Skeletal muscle tissue (tissue), 4 donors: ENCODE measurements around the gene ZNF22. TPM values are rescaled to one million over a fixed set of nuclear protein-coding genes. Genes with fewer than 3 reads are reported as not detected.

Experiments used
- H3K27ac ChIP-seq: one replicate; pipeline ENCODE4 v1.7.0; 2013; ENCODE audit warnings: mild to moderate bottlenecking, low read depth, low read length, inconsistent platforms
- H3K27me3 ChIP-seq, 3 donors: one replicate each; pipeline ENCODE4 v1.7.0; 2013; ENCODE audit warnings: low read length in 3 of 3; ENCODE audit not compliant: control insufficient read depth in 3 of 3, insufficient read depth in 3 of 3
- H3K36me3 ChIP-seq, 3 donors: one replicate each; pipeline ENCODE4 v1.7.0; 2013; ENCODE audit warnings: low read length in 3 of 3; ENCODE audit not compliant: control insufficient read depth in 3 of 3, insufficient read depth in 3 of 3
- H3K4me1 ChIP-seq, 3 donors: one replicate each; pipeline ENCODE4 v1.7.0; 2013; ENCODE audit warnings: low read length in 3 of 3, mild to moderate bottlenecking in 3 of 3; ENCODE audit not compliant: control insufficient read depth in 3 of 3, insufficient read depth in 3 of 3
- H3K4me3 ChIP-seq, 3 donors: one replicate each; pipeline ENCODE4 v1.7.0; 2013; ENCODE audit warnings: low read length in 3 of 3
- H3K9ac ChIP-seq, 3 donors: one replicate each; pipeline ENCODE4 v1.7.0; 2013; ENCODE audit warnings: low read length in 3 of 3, mild to moderate bottlenecking in 3 of 3, moderate library complexity in 2 of 3, low read depth in 1 of 3
- H3K9me3 ChIP-seq, 3 donors: one replicate each; pipeline ENCODE4 v1.7.0; 2013; ENCODE audit warnings: low read length in 3 of 3; ENCODE audit not compliant: control insufficient read depth in 3 of 3
- total RNA-seq: library from RNA; depleted of rRNA; stranded (reverse); fragments of >200 nt; gene quantifications from one replicate; pipeline ENCODE4 v1.2.3, GENCODE V29; 2014
- donor health status: Osteomylitis.

The ZNF22 gene
- total RNA-seq, 1 donor from 2014 or later = 25.6 TPM

GRCh38 chr10:45052700-45053099 is 52.0 kb downstream of the ZNF22 start:
- Histone ChIP-seq H3K4me3 (no peak overlapping the region), H3K36me3 (no peaks in the 10 kb centered on the region), H3K9ac (no peak overlapping the region), H3K27ac (no peak overlapping the region), H3K4me1 (no peaks in the 10 kb centered on the region), H3K27me3 (no peaks in the 10 kb centered on the region), H3K9me3 (no peaks in the 10 kb centered on the region)

GRCh38 chr10:45053569-45054100 is 52.9 kb downstream of the ZNF22 start:
- H3K9ac ChIP-seq = no peak overlapping the region
- no peaks in the 10 kb centered on the region for H3K36me3 ChIP-seq
- H3K4me1 ChIP-seq = no peaks in the 10 kb centered on the region
- H3K9me3 ChIP-seq = no peaks in the 10 kb centered on the region
- H3K4me3 ChIP-seq = no peak overlapping the region
- H3K27me3 ChIP-seq = no peaks in the 10 kb centered on the region
- no peak overlapping the region for H3K27ac ChIP-seq

Other genes starting within 250 kb of the ZNF22 start
- under 0.01 TPM for gene TMEM72, start 89.6 kb upstream of the ZNF22 start, total RNA-seq
- gene RASSF4, start 41.1 kb upstream of the ZNF22 start, total RNA-seq = 21.4 TPM
- gene DEPP1, start 22.1 kb upstream of the ZNF22 start, total RNA-seq = 12.5 TPM